Measurements from ENCODE around the gene TXNRD1. TPM values are rescaled to one million over a fixed set of nuclear protein-coding genes. Genes with fewer than 3 reads are reported as not detected.
A peak's percentile ranks its signal among the peaks of the same experiment; 100 is the strongest.

TXNRD1 gene
- total RNA-seq, 2 donors from 2014 or later: 35.9 to 36.6 TPM

GRCh38 chr12:104378427-104378826 is 162.8 kb downstream of the TXNRD1 start:
- Histone ChIP-seq H3K4me1 (peaks cover 8% of the 10 kb centered on the region), H3K36me3 (replicated peaks in 1 of 2; ENCODE audit: insufficient read depth in 1 of 2, low read depth in 2 of 2) (no peaks in the 10 kb centered on the region), H3K27ac (no peak overlapping the region), H3K27me3 (peaks cover 0 to 3% of the 10 kb centered on the region in 2 donors), H3K9me3 (no peaks in the 10 kb centered on the region), H3K4me3 (no peak overlapping the region)
- TF ChIP-seq, protein P1, sequence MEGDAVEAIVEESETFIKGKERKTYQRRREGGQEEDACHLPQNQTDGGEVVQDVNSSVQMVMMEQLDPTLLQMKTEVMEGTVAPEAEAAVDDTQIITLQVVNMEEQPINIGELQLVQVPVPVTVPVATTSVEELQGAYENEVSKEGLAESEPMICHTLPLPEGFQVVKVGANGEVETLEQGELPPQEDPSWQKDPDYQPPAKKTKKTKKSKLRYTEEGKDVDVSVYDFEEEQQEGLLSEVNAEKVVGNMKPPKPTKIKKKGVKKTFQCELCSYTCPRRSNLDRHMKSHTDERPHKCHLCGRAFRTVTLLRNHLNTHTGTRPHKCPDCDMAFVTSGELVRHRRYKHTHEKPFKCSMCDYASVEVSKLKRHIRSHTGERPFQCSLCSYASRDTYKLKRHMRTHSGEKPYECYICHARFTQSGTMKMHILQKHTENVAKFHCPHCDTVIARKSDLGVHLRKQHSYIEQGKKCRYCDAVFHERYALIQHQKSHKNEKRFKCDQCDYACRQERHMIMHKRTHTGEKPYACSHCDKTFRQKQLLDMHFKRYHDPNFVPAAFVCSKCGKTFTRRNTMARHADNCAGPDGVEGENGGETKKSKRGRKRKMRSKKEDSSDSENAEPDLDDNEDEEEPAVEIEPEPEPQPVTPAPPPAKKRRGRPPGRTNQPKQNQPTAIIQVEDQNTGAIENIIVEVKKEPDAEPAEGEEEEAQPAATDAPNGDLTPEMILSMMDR (IDR thresholded peaks at IDR 0.05): no peak
- no peak for TF ChIP-seq POLR2A (IDR thresholded peaks at IDR 0.05)
- 72 to 78% methylated on average over 4 of the region's 4 CpGs for WGBS, 2 donors
- intact Hi-C loops (cut with DNase I): no loop called here
- no peak for DNase-seq
- no peak for ATAC-seq

DNA sequence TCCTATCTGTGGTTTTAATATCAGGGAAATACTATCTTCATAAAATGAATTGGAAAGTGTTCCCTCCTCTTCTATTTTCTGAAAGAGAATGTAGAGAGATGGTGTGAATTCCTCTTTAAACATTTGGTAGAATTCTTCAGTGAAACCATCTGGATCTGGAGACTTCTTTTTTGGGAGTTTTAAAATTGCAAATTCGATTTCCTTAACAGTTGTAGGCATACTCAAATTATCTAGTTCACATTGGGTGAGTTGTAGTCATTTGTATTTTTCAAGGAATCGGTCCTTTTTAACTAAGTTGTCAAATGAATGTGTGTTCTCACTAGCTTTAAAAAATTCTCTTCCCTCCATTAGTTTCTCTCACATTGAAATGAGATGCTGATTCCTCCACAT is 165.8 kb downstream of the TXNRD1 start:
- TF ChIP-seq, protein P1 (IDR thresholded peaks at IDR 0.05): no peak
- no peak for TF ChIP-seq POLR2A (IDR thresholded peaks at IDR 0.05)
- intact Hi-C loops (cut with DNase I): loop anchor here (5.0 kb wide), 2 partner anchors 496 to 671 kb away; no protein-coding TSS in a partner anchor
- ATAC-seq (no peak), DNase-seq (no peak)
- H3K9me3 ChIP-seq: no peaks in the 10 kb centered on the region
- H3K27me3 ChIP-seq: peaks cover 0 to 3% of the 10 kb centered on the region in 2 donors
- peaks cover 8% of the 10 kb centered on the region for H3K4me1 ChIP-seq
- WGBS, 2 donors: 35 to 63% methylated on average over 2 of the region's 2 CpGs
- no peaks in the 10 kb centered on the region for H3K36me3 ChIP-seq (replicated peaks in 1 of 2; ENCODE audit: insufficient read depth in 1 of 2, low read depth in 2 of 2)
- no peak overlapping the region for H3K4me3 ChIP-seq
- no peak overlapping the region for H3K27ac ChIP-seq

- H3K27ac ChIP-seq: no peak overlapping the region
Measured at GRCh38 chr12:104381731-104382480, 166.3 kb downstream of the TXNRD1 start.

GRCh38 chr12:104384141-104384880 is 168.7 kb downstream of the TXNRD1 start:
- intact Hi-C loops (cut with DNase I): loop anchor here (5.0 kb wide), 2 partner anchors 493 to 668 kb away; no protein-coding TSS in a partner anchor
- 62 to 66% methylated on average over 6 of the region's 6 CpGs for WGBS, 2 donors
- no peaks in the 10 kb centered on the region for H3K9me3 ChIP-seq
- H3K4me3 ChIP-seq: no peak overlapping the region
- ATAC-seq: no peak
- no peaks in the 10 kb centered on the region for H3K36me3 ChIP-seq (replicated peaks in 1 of 2; ENCODE audit: insufficient read depth in 1 of 2, low read depth in 2 of 2)
- no peak overlapping the region for H3K27ac ChIP-seq
- H3K27me3 ChIP-seq: no peaks in the 10 kb centered on the region
- peaks cover 8% of the 10 kb centered on the region for H3K4me1 ChIP-seq
- TF ChIP-seq, protein P1 (IDR thresholded peaks at IDR 0.05): no peak
- no peak for TF ChIP-seq POLR2A (IDR thresholded peaks at IDR 0.05)
- no peak for DNase-seq

More at GRCh38 chr12:104381731-104382480, 166.3 kb downstream of the TXNRD1 start:
- intact Hi-C loops (cut with DNase I): loop anchor here (5.0 kb wide), 2 partner anchors 495 to 670 kb away; no protein-coding TSS in a partner anchor
- H3K4me3 ChIP-seq: no peak overlapping the region
- H3K36me3 ChIP-seq (replicated peaks in 1 of 2; ENCODE audit: insufficient read depth in 1 of 2, low read depth in 2 of 2): no peaks in the 10 kb centered on the region
- WGBS, 2 donors: 18% methylated on average over 15 to 18 of the region's 18 CpGs
- H3K4me1 ChIP-seq: peaks cover 8% of the 10 kb centered on the region
- no peaks in the 10 kb centered on the region for H3K9me3 ChIP-seq
- TF ChIP-seq, protein P1 (IDR thresholded peaks at IDR 0.05): peak; percentile 90 to 94 (median 92)
- no peak for TF ChIP-seq POLR2A (IDR thresholded peaks at IDR 0.05)
- peak; percentile 91 for ATAC-seq
- peak; percentile 84 to 88 (median 86) for DNase-seq
- peaks cover 0 to 3% of the 10 kb centered on the region in 2 donors for H3K27me3 ChIP-seq

Measured in body of pancreas (tissue), 4 donors.